GM23338 (cell line): ENCODE results near the gene TGFBR3. TPM values are rescaled to one million over a fixed set of nuclear protein-coding genes. Genes with fewer than 3 reads are reported as not detected.

Experiments used
- ATAC-seq: fragments of 200-7000 bp; cut with Tn5 transposase; 3 replicates; pipeline ENCODE4 v1.9.1; 2020
- DNase-seq: peaks from one replicate; pipeline ENCODE4 v3.0.0-alpha.2; 2015; ENCODE audit warnings: low spot score
- H2AFZ ChIP-seq: fragments of 200-600 bp; sonication (generic); 2 replicates; pipeline ENCODE4 v1.8.0; 2016; ENCODE audit warnings: antibody characterized with exemption, mild to moderate bottlenecking, moderate library complexity
- H3F3A ChIP-seq: fragments of 200-600 bp; sonication (generic); replicated peaks from 2 replicates; pipeline ENCODE4 v1.8.0; 2017; ENCODE audit warnings: antibody characterized with exemption, mixed run types, low read depth
- H3K27ac ChIP-seq: fragments of 200-600 bp; sonication (generic); 2 replicates; pipeline ENCODE4 v1.6.1; 2016; ENCODE audit warnings: low read depth
- H3K27me3 ChIP-seq: fragments of 200-600 bp; sonication (generic); 2 replicates; pipeline ENCODE4 v1.8.0; 2016; ENCODE audit warnings: mild to moderate bottlenecking, mixed run types, moderate library complexity; ENCODE audit not compliant: insufficient read depth
- H3K36me3 ChIP-seq: fragments of 200-600 bp; sonication (generic); 2 replicates; pipeline ENCODE4 v1.8.0; 2016; ENCODE audit warnings: mild to moderate bottlenecking; ENCODE audit not compliant: insufficient read depth
- H3K4me1 ChIP-seq: fragments of 200-600 bp; sonication (generic); 2 replicates; pipeline ENCODE4 v1.8.0; 2016; ENCODE audit warnings: mild to moderate bottlenecking, moderate library complexity; ENCODE audit not compliant: insufficient read depth
- H3K4me2 ChIP-seq: fragments of 200-600 bp; sonication (generic); 2 replicates; pipeline ENCODE4 v1.7.1; 2017; ENCODE audit warnings: mixed run types
- H3K4me3 ChIP-seq: fragments of 200-600 bp; sonication (generic); 2 replicates; pipeline ENCODE4 v1.6.1; 2016; ENCODE audit warnings: mixed run types
- H3K79me2 ChIP-seq: fragments of 200-600 bp; sonication (generic); replicated peaks from 2 replicates; pipeline ENCODE4 v1.8.0; 2017; ENCODE audit warnings: mild to moderate bottlenecking; ENCODE audit not compliant: insufficient read depth
- H3K9me2 ChIP-seq: fragments of 200-600 bp; sonication (generic); 2 replicates; pipeline ENCODE4 v1.8.0; 2017; ENCODE audit not compliant: insufficient read depth
- H4K20me1 ChIP-seq: fragments of 200-600 bp; sonication (generic); replicated peaks from 2 replicates; pipeline ENCODE4 v1.8.0; 2017; ENCODE audit warnings: mild to moderate bottlenecking; ENCODE audit not compliant: insufficient read depth
- H3K27ac Mint-ChIP-seq: 2 replicates; pipeline ENCODE4 v1.8.0; 2020; ENCODE audit warnings: inconsistent platforms, mild to moderate bottlenecking, moderate library complexity, mixed read lengths
- H3K27me3 Mint-ChIP-seq: 3 replicates; pipeline ENCODE4 v1.8.0; 2022; ENCODE audit warnings: low read depth, mild to moderate bottlenecking, moderate library complexity, mixed read lengths, inconsistent platforms; ENCODE audit not compliant: insufficient read depth, poor library complexity
- H3K36me3 Mint-ChIP-seq: 3 replicates; pipeline ENCODE4 v1.8.0; 2021; ENCODE audit warnings: low read depth, mild to moderate bottlenecking, inconsistent platforms, moderate library complexity, mixed read lengths
- H3K4me1 Mint-ChIP-seq: 3 replicates; pipeline ENCODE4 v1.8.0; 2020; ENCODE audit warnings: mild to moderate bottlenecking, inconsistent platforms, mixed read lengths
- H3K4me3 Mint-ChIP-seq: 3 replicates; pipeline ENCODE4 v1.8.0; 2021; ENCODE audit warnings: moderate library complexity, mild to moderate bottlenecking, inconsistent platforms, mixed read lengths
- H3K9me3 Mint-ChIP-seq: 3 replicates; pipeline ENCODE4 v1.8.0; 2020; ENCODE audit warnings: moderate library complexity, mild to moderate bottlenecking, inconsistent platforms, mixed read lengths
- EZH2 ChIP-seq: fragments of 200-600 bp; sonication (generic); IDR thresholded peaks from one replicate; pipeline ENCODE4 v1.8.0; 2017; ENCODE audit warnings: antibody characterized with exemption, mild to moderate bottlenecking, low read depth; ENCODE audit not compliant: unreplicated experiment
- NANOG ChIP-seq: IDR thresholded peaks from 2 replicates; pipeline ENCODE4 v1.6.1; 2016; ENCODE audit warnings: antibody characterized with exemption, borderline replicate concordance
- STAT1 ChIP-seq: IDR thresholded peaks from one replicate; pipeline ENCODE4 v1.6.1; 2016; ENCODE audit warnings: antibody characterized with exemption; ENCODE audit not compliant: unreplicated experiment
- ZNF114 ChIP-seq: fragments of 250-450 bp; sonication (Bioruptor Pico); IDR thresholded peaks from 2 replicates; pipeline ENCODE4 v1.5.0; 2020; ENCODE audit warnings: mild to moderate bottlenecking, moderate library complexity
- polyA plus RNA-seq: library from polyadenylated mRNA; unstranded; fragments of >200 nt; fragmentation: Nextera tagmentation; extraction: Ambion mirVana; gene quantifications from 2 replicates; pipeline ENCODE4 v1.2.1, GENCODE V29; 2016
- total RNA-seq: library from RNA; depleted of rRNA; stranded (reverse); fragments of >200 nt; shearing (Covaris generic); gene quantifications from 2 replicates; pipeline ENCODE4 v1.2.3, GENCODE V29; 2014
- TF ChIP-seq, protein P1 (sequence below): IDR thresholded peaks from one replicate; pipeline ENCODE4 v1.6.1; 2018; ENCODE audit warnings: antibody characterized with exemption; ENCODE audit not compliant: unreplicated experiment
- TF ChIP-seq, protein P2 (sequence below): IDR thresholded peaks from 2 replicates; pipeline ENCODE4 v1.6.1; 2016; ENCODE audit warnings: antibody characterized with exemption
- TF ChIP-seq, protein P3 (sequence below): fragments of 250-450 bp; sonication (Bioruptor Pico); IDR thresholded peaks from 2 replicates; pipeline ENCODE4 v1.5.0; 2020; ENCODE audit warnings: mild to moderate bottlenecking, moderate library complexity

Gene TGFBR3
- total and polyA plus RNA-seq, 2 experiments from 2014 or later = 1.7 to 2.9 TPM

DNA sequence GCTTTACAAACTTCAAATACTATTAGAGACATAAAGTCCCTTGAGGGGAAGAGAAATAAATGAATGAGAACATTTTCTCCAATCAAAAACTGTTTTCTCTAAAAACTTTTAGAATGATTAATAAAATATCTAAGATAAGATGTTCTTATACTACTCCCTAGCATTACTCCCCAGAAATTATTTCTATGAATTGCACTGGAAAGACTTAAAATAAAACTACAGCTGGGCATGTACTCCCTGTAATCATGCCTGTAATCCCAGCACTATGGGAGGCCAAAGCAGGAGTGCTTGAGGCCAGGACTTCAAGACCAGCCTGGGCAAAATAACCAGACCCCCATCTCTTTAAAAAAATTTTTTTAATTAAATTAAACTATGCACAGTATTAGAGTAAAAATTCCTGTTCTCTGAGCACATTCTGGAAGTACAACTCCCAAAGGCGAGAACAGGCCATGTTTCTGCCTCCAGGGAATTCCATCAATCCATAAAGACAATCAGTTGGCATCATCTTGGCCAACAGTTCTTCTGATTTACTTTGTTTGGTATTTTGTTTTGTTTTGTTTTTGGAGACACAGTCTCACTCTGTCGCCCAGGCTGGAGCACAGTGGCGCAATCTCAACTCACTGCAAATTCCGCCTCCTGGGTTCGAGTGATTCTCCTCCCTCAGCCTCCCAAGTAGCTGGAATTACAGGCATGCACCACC is 77.9 kb downstream of the TGFBR3 start:
- H3K9me2 ChIP-seq = peaks cover 2% of the 10 kb centered on the region; the same call in 1 of the 2 replicates
- 0 out of 2 replicates have a peak, but pooled peaks cover 3% of the 10 kb centered on the region for H3K4me1 ChIP-seq
- no peak overlapping the region for H2AFZ ChIP-seq
- ATAC-seq (no peak), DNase-seq (no peak)
- no peaks in the 10 kb centered on the region for H3K27me3 ChIP-seq
- H3K79me2 ChIP-seq = no peaks in the 10 kb centered on the region
- H3K27ac Mint-ChIP-seq = no peak overlapping the region
- H3K36me3 ChIP-seq = no peaks in the 10 kb centered on the region
- H3K9me3 Mint-ChIP-seq = no peaks in the 10 kb centered on the region
- no peak overlapping the region for H3K27ac ChIP-seq
- no peak overlapping the region for H3K4me3 Mint-ChIP-seq
- H3K4me2 ChIP-seq = no peak overlapping the region
- H3F3A ChIP-seq = no peaks in the 10 kb centered on the region
- H3K4me1 Mint-ChIP-seq = peaks cover 25% of the 10 kb centered on the region
- H3K36me3 Mint-ChIP-seq = no peaks in the 10 kb centered on the region; the same call in 2 of the 3 replicates
- peaks cover 1% of the 10 kb centered on the region for H3K27me3 Mint-ChIP-seq
- H4K20me1 ChIP-seq = no peaks in the 10 kb centered on the region
- no peak overlapping the region for H3K4me3 ChIP-seq
- TF ChIP-seq, protein P1, sequence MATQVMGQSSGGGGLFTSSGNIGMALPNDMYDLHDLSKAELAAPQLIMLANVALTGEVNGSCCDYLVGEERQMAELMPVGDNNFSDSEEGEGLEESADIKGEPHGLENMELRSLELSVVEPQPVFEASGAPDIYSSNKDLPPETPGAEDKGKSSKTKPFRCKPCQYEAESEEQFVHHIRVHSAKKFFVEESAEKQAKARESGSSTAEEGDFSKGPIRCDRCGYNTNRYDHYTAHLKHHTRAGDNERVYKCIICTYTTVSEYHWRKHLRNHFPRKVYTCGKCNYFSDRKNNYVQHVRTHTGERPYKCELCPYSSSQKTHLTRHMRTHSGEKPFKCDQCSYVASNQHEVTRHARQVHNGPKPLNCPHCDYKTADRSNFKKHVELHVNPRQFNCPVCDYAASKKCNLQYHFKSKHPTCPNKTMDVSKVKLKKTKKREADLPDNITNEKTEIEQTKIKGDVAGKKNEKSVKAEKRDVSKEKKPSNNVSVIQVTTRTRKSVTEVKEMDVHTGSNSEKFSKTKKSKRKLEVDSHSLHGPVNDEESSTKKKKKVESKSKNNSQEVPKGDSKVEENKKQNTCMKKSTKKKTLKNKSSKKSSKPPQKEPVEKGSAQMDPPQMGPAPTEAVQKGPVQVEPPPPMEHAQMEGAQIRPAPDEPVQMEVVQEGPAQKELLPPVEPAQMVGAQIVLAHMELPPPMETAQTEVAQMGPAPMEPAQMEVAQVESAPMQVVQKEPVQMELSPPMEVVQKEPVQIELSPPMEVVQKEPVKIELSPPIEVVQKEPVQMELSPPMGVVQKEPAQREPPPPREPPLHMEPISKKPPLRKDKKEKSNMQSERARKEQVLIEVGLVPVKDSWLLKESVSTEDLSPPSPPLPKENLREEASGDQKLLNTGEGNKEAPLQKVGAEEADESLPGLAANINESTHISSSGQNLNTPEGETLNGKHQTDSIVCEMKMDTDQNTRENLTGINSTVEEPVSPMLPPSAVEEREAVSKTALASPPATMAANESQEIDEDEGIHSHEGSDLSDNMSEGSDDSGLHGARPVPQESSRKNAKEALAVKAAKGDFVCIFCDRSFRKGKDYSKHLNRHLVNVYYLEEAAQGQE = no peak
- TF ChIP-seq EZH2 (no peak), STAT1 (no peak), ZNF114 (CRISPR knock-in tag) (no peak), NANOG (no peak)
- TF ChIP-seq, protein P2, sequence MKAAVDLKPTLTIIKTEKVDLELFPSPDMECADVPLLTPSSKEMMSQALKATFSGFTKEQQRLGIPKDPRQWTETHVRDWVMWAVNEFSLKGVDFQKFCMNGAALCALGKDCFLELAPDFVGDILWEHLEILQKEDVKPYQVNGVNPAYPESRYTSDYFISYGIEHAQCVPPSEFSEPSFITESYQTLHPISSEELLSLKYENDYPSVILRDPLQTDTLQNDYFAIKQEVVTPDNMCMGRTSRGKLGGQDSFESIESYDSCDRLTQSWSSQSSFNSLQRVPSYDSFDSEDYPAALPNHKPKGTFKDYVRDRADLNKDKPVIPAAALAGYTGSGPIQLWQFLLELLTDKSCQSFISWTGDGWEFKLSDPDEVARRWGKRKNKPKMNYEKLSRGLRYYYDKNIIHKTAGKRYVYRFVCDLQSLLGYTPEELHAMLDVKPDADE = no peak
- TF ChIP-seq, protein P3, sequence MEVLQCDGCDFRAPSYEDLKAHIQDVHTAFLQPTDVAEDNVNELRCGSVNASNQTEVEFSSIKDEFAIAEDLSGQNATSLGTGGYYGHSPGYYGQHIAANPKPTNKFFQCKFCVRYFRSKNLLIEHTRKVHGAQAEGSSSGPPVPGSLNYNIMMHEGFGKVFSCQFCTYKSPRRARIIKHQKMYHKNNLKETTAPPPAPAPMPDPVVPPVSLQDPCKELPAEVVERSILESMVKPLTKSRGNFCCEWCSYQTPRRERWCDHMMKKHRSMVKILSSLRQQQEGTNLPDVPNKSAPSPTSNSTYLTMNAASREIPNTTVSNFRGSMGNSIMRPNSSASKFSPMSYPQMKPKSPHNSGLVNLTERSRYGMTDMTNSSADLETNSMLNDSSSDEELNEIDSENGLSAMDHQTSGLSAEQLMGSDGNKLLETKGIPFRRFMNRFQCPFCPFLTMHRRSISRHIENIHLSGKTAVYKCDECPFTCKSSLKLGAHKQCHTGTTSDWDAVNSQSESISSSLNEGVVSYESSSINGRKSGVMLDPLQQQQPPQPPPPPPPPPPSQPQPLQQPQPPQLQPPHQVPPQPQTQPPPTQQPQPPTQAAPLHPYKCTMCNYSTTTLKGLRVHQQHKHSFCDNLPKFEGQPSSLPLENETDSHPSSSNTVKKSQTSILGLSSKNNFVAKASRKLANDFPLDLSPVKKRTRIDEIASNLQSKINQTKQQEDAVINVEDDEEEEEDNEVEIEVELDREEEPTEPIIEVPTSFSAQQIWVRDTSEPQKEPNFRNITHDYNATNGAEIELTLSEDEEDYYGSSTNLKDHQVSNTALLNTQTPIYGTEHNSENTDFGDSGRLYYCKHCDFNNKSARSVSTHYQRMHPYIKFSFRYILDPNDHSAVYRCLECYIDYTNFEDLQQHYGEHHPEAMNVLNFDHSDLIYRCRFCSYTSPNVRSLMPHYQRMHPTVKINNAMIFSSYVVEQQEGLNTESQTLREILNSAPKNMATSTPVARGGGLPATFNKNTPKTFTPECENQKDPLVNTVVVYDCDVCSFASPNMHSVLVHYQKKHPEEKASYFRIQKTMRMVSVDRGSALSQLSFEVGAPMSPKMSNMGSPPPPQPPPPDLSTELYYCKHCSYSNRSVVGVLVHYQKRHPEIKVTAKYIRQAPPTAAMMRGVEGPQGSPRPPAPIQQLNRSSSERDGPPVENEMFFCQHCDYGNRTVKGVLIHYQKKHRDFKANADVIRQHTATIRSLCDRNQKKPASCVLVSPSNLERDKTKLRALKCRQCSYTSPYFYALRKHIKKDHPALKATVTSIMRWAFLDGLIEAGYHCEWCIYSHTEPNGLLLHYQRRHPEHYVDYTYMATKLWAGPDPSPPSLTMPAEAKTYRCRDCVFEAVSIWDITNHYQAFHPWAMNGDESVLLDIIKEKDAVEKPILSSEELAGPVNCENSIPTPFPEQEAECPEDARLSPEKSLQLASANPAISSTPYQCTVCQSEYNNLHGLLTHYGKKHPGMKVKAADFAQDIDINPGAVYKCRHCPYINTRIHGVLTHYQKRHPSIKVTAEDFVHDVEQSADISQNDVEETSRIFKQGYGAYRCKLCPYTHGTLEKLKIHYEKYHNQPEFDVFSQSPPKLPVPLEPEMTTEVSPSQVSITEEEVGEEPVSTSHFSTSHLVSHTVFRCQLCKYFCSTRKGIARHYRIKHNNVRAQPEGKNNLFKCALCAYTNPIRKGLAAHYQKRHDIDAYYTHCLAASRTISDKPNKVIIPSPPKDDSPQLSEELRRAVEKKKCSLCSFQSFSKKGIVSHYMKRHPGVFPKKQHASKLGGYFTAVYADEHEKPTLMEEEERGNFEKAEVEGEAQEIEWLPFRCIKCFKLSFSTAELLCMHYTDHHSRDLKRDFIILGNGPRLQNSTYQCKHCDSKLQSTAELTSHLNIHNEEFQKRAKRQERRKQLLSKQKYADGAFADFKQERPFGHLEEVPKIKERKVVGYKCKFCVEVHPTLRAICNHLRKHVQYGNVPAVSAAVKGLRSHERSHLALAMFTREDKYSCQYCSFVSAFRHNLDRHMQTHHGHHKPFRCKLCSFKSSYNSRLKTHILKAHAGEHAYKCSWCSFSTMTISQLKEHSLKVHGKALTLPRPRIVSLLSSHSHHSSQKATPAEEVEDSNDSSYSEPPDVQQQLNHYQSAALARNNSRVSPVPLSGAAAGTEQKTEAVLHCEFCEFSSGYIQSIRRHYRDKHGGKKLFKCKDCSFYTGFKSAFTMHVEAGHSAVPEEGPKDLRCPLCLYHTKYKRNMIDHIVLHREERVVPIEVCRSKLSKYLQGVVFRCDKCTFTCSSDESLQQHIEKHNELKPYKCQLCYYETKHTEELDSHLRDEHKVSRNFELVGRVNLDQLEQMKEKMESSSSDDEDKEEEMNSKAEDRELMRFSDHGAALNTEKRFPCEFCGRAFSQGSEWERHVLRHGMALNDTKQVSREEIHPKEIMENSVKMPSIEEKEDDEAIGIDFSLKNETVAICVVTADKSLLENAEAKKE (CRISPR knock-in tag) = no peak
